ENCODE data around the gene KRTAP12-2.
"Not testable (repeated sequence)": the region's sequence is repeated elsewhere in the genome, so short reads cannot be mapped to it uniquely, and the experiment has no call there.

The KRTAP12-2 gene

DNA sequence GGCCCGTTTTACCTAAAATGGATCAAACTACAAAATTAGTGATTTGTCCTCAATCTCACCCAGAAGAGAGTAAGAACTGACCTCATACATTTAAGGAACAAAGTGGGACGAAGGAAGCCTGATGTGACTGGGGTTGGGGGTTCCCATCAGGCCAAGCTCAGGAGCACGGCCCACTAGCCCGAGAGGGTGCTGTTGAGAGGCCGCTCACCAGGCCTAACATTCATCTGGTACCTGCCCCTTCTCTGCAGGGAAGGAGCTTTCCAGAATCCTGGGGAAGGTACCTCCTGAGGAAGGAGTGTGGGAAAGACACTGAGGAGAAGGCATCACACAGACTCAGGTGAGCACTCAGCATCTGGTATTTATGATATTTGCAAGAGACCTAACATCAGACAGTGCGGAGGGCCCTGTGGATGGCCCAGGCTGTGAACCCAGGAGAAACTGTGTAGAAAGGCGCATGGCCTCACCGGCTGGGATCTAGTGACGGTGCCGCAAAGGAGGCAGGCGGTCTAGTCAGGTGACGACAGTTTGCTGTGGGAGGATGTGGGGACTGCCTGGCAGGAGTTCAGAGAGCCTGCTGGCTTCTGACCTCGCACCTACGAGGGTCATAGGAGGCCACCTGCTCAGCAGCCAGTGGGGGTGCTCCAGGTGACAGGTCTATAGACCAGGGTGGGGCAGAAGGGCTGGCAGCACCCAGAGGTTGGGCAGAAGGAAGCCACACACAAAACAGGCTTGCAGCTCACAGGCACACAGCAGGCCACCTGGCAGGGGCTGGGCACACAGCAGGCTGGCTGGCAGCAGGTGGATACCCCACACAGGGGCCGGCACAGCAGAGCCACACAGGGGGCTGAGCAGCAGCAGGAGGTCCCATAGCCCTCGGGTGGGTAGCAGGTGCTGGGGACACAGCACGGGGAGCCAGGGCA lies 12.8 kb downstream of the KRTAP12-2 start:
- no peak for DNase-seq (ENCODE audit: extremely low spot score, insufficient read length, low read depth)

DNA sequence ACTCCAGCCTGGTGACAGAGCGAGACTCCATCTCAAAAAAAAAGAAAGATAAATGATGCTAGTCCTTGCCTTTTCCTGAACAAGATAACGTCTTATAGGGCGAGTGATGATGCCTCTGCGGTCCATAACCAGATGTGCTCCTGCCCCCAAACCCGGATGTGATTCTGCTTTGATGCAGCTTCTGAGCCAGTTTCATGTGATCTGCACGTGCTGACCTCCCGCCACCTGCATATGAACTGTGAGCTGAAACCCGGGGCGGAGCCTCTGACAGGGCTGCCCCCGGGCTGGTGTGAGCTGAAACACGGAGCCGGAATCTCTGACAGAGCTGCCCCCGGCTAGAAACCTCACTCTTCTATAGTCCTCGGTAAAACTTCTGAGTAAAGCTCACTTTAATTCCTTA lies 13.6 kb downstream of the KRTAP12-2 start:
- FAIRE-seq (no peak), DNase-seq (ENCODE audit: extremely low spot score, insufficient read length, low read depth) (no peak)

More for the DNA sequence above, 12.8 kb downstream of the KRTAP12-2 start:
- no peak for FAIRE-seq

DNA sequence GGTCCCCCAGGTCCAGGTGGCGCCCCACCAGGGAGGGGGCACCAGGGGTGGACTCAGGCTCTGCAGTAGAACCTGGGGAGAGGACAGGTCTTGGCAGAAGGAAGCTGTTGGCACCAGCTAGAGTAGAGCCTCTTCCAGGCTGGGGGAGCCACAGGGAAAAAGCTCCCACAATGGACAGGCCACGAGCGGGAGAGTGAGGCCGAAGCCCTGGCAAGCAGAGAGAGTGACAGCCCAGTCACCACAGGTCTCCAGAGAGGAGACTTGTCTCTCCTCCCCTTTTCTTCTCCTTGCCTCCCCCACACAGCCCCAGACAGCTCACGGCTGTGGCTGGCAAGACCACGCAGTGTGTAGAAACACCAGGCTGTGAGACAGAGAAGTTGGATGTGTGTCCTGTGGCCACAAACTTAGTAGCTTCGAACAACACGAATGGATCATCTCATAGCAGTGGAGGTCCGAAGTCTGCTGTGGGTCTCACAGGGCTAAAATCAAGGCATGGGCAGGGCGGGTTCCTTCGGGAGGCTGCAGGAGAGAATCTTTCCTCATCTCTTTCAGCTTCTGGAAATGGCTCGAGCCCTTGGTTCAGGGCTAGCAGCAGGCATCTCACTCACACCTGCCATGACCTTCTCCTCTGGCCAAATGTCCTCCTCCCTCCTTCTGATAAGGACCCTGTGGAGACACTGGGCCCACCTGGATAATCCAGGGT lies 15.6 kb downstream of the KRTAP12-2 start:
- no peak for DNase-seq (ENCODE audit: extremely low spot score, insufficient read length, low read depth)

DNA sequence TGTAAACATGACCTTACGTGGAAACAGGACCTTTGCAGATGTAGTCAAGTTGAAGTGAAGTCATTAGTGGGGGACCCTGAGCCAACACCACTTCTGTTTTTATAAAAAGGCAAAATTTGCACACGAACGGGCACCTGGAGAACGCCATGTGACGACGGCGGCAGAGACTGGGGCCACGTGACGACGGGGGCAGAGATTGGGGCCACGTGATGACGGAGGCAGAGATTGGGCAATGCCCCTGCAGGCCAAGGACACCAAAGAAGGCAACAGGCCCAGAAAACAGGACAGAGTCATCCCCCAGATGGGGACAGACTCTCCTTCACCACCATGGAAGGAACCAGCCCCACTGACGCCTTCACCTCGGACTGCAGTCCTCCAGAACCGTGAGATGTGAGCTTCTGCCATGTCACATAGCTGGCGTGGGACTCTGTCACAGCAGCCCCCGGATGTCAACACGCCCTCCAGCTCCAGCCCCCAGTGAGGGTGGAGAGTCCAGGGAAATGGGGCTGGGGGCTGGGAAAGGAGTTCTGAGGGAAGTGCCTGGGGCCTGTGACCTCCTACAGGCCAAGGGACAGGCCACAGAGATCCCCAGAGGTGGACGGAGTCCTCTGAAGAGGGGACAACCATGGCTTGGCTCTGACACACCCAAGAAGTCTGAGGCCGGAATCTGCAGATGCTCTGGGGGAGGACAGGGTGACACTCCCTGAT lies 16.3 kb downstream of the KRTAP12-2 start:
- DNase-seq (ENCODE audit: extremely low spot score, insufficient read length, low read depth) (no peak), FAIRE-seq (no peak)

More for the DNA sequence above, 15.6 kb downstream of the KRTAP12-2 start:
- no peak for FAIRE-seq

DNA sequence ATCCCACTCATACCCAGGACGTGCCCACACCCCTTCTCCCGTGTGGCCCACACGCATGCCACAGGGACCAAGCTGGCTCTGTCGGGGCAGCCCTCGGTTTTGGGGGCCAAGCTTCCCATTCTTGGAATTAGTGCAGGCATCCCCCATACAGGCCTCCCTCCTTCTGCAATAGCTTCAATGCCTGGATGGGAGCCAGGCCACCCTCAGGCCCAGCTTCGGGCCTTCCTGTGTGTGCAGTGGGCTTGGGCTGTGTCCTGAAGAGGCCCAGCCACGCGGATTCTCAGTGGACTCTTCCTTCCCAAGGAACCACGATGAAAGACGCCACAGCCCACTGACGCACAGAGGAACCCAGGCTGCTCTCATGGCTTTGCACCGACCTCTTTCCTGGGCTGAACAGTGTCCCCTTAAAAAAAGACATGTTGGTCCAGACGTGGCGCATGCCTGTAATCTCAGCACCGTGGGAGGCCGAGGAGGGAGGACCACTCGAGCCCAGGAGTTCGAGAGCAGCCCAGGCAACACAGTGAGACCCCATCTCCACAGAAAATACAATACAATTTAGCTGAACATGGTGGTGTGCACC lies 17.1 kb downstream of the KRTAP12-2 start:
- FAIRE-seq: no peak
- no peak for DNase-seq (ENCODE audit: extremely low spot score, insufficient read length, low read depth)

DNA sequence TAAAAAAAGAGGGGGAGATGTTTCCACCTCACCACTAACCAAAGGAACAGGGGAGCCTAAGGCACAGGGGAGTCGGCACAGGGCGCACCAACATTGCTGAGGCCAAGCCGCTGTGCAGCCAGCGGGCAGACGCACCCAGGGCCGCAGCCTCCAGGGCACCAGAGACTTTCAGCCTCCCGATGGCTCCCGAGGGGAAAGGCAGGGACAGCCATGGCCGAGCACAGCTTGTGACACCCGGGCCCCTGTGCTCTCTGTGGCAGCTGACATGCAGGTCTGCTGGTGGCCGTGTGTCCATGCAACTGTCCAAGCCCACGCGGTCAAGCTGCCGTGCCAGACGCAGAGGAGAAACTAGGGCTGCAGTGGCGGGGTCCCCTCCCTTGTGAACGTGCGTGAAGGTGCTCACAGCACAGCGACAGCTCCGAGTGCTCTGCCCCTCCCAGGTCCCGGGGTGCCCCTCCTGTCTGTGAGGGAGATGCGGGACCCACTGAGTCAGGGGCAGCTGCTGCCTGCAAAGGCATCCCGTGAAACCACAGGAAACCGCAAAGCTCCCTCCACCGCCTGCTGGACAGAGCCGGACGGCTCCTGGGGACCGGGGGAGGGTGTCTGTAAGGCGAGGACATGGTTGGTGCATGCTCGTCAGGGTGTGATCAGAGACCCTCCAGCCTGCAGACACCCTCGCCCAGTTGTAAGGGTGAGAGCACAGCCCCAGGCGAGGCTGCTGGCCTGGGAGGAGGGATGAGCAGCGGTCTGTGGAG lies 18.0 kb downstream of the KRTAP12-2 start:
- FAIRE-seq (no peak), DNase-seq (ENCODE audit: extremely low spot score, insufficient read length, low read depth) (no peak)

DNA sequence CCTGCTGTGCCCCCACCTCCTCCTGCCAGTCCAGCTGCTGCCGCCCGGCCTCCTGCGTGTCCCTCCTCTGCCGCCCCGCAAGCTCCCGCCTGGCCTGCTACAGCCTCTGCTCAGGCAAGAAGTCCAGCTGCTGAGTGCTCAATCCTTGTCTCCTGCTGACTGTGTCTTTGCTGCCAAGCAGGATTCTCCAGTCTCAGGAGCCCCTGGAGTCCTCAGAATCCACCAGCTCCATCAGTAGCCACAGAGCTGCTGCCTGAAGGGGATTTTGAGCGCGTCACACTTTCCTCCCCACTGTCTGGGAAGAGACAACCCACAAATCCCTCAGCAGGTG lies 19.5 kb downstream of the KRTAP12-2 start:
- no peak for FAIRE-seq
- DNase-seq (ENCODE audit: extremely low spot score, insufficient read length, low read depth): no peak

DNA sequence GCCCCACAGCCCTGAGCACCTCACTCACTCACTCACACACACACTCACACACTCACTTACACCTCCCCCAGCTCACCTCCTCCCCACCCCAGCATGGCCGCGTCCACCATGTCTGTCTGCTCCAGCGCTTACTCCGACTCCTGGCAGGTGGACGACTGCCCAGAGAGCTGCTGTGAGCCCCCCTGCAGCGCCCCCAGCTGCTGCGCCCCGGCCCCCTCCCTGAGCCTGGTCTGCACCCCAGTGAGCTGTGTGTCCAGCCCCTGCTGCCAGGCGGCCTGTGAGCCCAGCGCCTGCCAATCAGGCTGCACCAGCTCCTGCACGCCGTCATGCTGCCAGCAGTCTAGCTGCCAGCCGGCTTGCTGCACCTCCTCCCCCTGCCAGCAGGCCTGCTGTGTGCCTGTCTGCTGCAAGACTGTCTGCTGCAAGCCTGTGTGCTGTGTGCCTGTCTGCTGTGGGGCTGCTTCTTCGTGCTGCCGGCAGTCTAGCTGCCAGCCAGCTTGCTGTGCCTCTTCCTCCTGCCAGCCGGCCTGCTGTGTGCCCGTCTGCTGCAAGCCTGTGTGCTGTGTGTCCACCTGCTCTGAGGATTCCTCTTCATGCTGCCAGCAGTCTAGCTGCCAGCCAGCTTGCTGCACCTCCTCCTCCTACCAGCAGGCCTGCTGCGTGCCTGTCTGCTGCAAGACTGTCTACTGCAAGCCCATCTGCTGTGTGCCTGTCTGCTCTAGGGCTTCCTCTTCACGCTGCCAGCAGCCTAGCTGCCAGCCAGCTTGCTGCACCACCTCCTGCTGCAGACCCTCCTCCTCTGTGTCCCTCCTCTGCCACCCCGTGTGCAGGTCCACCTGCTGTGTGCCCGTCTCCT lies 20.1 kb downstream of the KRTAP12-2 start, which contains the start of gene KRTAP10-11:
KRTAP10-11 (plus strand) TSS at position 49 of the 856 bp plus-strand sequence; CDS start at position 94, 45 bp downstream.
- not testable (repeated sequence) for FAIRE-seq; DNase-seq (ENCODE audit: extremely low spot score, insufficient read length, low read depth)

DNA sequence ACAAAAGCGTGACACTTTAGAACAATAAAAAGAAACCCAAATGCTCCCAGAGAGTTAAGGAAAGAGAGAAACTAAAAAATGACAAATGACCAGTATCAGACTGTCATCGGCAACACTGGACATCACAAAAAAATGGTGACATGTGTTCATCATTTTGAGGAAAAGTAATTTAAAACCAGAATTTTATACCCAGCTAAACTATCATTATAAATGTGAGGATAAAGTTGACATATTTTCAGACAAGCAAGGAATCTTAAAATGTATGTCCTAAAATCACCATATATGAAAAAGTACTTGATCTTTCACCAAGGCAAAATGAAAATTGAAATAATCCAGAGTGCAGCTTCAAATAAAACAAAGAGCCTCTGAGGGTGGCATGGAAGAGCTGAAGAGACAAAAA lies 21.8 kb downstream of the KRTAP12-2 start:
- DNase-seq (ENCODE audit: extremely low spot score, insufficient read length, low read depth) (no peak), FAIRE-seq (no peak)

DNA sequence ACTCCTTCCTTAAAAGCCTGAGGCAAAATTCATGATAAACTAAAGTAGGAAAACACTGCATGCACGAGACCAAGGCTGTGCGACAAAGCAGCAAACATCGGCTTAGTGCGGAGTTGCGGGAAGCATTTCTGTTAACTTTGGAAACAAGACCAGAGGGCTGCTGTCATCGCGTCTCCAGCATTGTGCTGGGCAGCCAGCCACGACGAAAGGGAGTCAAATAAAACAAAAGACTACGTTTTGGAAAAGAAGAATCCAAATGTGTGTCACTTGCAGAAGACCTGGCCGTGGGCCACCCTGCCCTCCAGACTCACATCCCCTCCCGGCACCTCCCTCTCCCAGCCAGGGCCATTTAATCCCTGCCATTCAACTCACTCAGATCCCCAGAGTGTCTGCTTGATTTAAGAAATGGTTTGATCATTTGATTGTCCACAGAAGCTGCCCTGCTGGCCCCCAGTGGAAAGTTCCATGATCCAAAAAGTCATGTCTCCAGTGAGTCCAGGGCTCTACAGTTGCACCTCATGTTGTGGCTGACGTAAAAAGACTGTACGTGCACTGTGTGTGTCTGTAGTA lies 22.9 kb downstream of the KRTAP12-2 start:
- DNase-seq (ENCODE audit: extremely low spot score, insufficient read length, low read depth) (no peak), FAIRE-seq (no peak)

DNA sequence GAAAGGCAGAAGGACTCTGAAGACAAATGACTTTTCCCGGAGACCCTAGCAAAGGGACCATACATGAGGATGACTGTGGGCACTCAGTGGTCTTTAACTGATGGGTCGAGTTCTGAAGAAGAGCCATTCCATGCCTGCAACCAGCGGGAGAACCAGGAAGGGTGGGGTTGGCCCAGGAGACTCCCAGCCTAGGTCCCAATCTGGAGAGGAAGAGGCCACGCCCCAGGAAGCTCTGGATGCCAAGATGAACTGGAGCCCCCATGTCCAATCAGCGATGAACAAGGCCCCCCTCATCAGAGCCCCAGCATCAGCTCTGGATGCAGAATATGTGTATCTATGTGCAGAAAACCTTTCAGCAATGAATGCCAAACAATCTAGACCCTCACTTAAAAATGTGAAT lies 26.0 kb downstream of the KRTAP12-2 start:
- FAIRE-seq: no peak

DNA sequence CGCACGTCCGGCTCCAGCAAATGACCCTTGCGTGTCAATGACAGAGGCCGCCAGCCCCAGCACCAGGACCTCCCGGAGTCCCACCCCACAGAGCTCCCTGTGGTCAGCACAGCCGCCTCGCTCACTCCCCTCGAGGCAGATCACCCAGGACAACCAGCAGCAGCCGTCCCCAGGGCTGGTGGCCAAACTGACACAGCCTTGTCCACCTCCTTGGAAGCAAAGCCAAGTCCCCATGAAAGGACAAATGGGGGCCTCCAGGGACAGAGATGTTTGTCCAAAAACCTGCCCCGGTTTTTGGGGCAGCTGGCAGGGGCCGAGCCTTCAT lies 27.4 kb downstream of the KRTAP12-2 start:
- DNase-seq (ENCODE audit: extremely low spot score, insufficient read length, low read depth) (no peak), FAIRE-seq (no peak)

More for the DNA sequence above, 26.0 kb downstream of the KRTAP12-2 start:
- DNase-seq (ENCODE audit: extremely low spot score, insufficient read length, low read depth): no peak

DNA sequence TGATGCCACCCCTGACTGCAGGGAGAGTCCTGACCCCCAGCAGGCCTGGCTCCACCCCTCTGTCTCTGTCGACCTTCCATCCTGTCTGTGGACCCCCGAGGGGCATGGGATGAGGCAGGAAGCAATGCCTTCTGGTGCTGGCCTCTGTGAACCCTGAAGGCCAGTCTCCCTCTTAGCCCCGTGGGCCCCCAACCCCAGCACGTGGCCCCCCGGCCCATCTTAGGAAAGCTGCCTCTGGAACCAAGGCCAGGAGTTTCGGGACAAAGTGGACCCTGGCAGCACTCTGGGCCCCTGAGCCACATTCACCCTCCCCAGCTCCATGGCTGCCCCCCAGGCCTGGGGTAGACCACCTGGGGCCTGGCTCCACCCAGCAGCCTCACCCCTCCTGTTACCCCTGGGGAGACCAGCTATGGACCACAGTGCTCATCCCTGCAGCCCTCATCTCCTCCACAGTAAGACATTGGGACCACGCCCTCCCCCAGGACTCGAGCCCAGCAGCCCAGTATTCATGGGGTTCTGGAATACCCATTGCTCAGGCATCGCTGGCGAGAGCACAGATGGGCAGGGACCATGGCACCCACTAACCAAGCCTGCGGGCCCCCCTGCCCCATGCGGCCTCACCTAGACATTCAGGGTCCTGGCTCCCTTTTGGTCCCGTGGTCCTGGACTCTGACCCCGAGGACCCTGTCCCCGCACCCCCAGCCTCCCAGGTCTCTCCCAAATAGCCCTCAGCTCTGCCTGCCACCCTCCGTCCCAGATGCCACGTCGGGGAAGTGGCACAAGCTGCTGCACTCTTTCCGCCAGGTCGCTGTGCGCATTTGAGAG lies 28.0 kb downstream of the KRTAP12-2 start:
- not testable (repeated sequence) for DNase-seq (ENCODE audit: extremely low spot score, insufficient read length, low read depth); FAIRE-seq

DNA sequence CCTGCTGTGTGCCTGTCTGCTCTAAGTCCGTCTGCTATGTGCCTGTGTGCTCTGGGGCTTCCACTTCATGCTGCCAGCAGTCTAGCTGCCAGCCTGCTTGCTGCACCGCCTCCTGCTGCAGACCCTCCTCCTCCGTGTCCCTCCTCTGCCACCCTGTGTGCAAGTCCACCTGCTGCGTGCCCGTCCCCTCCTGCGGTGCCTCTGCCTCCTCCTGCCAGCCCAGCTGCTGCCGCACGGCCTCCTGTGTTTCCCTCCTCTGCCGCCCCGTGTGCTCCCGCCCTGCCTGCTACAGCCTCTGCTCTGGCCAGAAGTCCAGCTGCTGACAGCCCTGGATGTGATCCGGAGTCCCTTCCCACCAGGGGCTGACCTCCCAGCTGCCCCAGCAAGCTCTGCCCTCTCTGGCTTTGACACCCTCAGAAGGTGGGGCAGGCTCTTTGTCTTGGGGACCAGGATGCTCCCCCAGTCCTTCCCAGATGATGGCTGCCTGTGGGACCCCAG lies 28.8 kb downstream of the KRTAP12-2 start:
- not testable (repeated sequence) for DNase-seq (ENCODE audit: extremely low spot score, insufficient read length, low read depth); FAIRE-seq

DNA sequence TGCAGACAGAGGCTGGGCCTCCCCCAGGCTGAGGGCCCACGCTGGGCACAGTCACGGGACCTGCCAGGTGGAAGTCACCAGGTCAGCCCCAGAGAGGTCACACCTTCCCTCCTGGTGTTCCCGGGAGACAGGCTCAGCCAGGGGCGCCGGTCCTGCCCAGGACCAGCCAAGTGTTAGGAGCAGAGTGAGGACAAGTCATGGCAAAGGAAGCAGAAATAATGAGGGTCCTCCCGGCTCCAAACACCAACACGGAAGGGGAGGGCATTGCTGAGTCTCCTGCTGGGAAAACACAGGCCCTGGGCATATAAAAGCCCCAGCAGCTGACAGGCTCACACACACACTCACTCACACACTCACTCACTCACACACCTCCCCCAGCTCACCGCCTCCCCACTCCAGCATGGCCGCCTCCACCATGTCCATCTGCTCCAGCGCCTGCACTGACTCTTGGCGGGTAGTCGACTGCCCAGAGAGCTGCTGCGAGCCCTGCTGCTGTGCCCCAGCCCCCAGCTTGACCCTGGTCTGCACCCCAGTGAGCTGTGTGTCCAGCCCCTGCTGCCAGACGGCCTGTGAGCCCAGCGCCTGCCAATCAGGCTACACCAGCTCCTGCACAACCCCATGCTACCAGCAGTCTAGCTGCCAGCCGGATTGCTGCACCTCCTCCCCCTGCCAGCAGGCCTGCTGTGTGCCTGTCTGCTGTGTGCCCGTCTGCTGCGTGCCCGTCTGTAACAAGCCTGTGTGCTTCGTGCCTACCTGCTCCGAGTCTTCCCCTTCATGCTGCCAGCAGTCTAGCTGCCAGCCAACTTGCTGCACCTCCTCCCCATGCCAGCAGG lies 29.5 kb downstream of the KRTAP12-2 start, which contains the start of gene KRTAP10-10:
KRTAP10-10 (plus strand) TSS at position 339 of the 833 bp plus-strand sequence; CDS start at position 401, 62 bp downstream.
- FAIRE-seq: no peak
- no peak for DNase-seq (ENCODE audit: extremely low spot score, insufficient read length, low read depth)
